Spleen (tissue), 11 donors: ENCODE results near the gene SCAMP4. TPM values are rescaled to one million over a fixed set of nuclear protein-coding genes. Genes with fewer than 3 reads are reported as not detected.

Experiments
- DNase-seq: peaks from one replicate; pipeline ENCODE4 v3.0.0-alpha.2; 2020
- H3K27ac ChIP-seq, 8 donors: fragments of 200-600 bp; sonication (generic) in 7 of 8; 1 replicate in 4 of 8; 2 replicates in 4 of 8; pipeline versions ENCODE4 v1.5.0 to v1.8.0; 2016 to 2021; ENCODE audit warnings: inconsistent platforms in 4 of 8, mild to moderate bottlenecking in 4 of 8, moderate library complexity in 1 of 8
- H3K27me3 ChIP-seq, 7 donors: fragments of 200-600 bp; sonication (generic) in 6 of 7; replicated peaks in 1 of 7; 1 replicate in 4 of 7; 2 replicates in 3 of 7; pipeline versions ENCODE4 v1.5.0 to v1.8.0; 2016 to 2021; ENCODE audit warnings: inconsistent platforms in 3 of 7, mild to moderate bottlenecking in 1 of 7
- H3K36me3 ChIP-seq, 6 donors: fragments of 200-600 bp; sonication (generic) in 5 of 6; 1 replicate in 4 of 6; 2 replicates in 2 of 6; pipeline versions ENCODE4 v1.5.0 to v1.8.0; 2016 to 2021; ENCODE audit warnings: inconsistent platforms in 2 of 6
- H3K4me1 ChIP-seq, 6 donors: fragments of 200-600 bp; sonication (generic) in 5 of 6; 1 replicate in 3 of 6; 2 replicates in 3 of 6; pipeline versions ENCODE4 v1.5.0 to v1.8.0; 2016 to 2021; ENCODE audit warnings: inconsistent platforms in 3 of 6
- H3K4me3 ChIP-seq, 8 donors: fragments of 200-600 bp; sonication (generic) in 7 of 8; 1 replicate in 4 of 8; 2 replicates in 4 of 8; pipeline versions ENCODE4 v1.5.0 to v1.8.0; 2016 to 2021; ENCODE audit warnings: inconsistent platforms in 4 of 8, mild to moderate bottlenecking in 4 of 8, moderate library complexity in 2 of 8
- H3K9me3 ChIP-seq, 8 donors: fragments of 200-600 bp; sonication (generic) in 7 of 8; 1 replicate in 4 of 8; 2 replicates in 4 of 8; pipeline versions ENCODE4 v1.5.0 to v1.8.0; 2016 to 2021; ENCODE audit warnings: inconsistent platforms in 4 of 8
- CTCF ChIP-seq, 11 experiments: fragments of 200-600 bp in 7 of 11; fragments of 450-650 bp in 4 of 11; sonication (generic) in 4 of 11; IDR thresholded peaks in 8 of 11; conservative IDR thresholded peaks in 3 of 11; 1 replicate in 7 of 11; 2 replicates in 4 of 11; pipeline versions ENCODE4 v1.4.0 to v1.8.0; 2016 to 2021; ENCODE audit warnings: antibody characterized with exemption in 11 of 11, inconsistent platforms in 4 of 11, mild to moderate bottlenecking in 1 of 11
- POLR2A ChIP-seq, 3 donors: fragments of 450-650 bp; IDR thresholded peaks; one replicate each; pipeline ENCODE4 v1.5.1; 2017; ENCODE audit warnings: antibody characterized with exemption in 3 of 3, mild to moderate bottlenecking in 1 of 3
- POLR2AphosphoS5 ChIP-seq, 3 donors: sonication (generic); formaldehyde crosslinking; IDR thresholded peaks; one replicate each; pipeline ENCODE4 v1.5.1; 2017; ENCODE audit warnings: antibody characterized with exemption in 3 of 3
- WGBS, 5 donors: extraction: QIAGEN DNeasy Blood & Tissue Kit in 3 of 5; methylation state at CpG; one replicate each; pipeline versions ENCODE4 v1.1.5 to v1.1.7; 2013 to 2018; 5-methylcytosine and 5-hydroxymethylcytosine counted together
- intact Hi-C: fragments of 100-400 bp; cut with DNase I; formaldehyde crosslinking; loops from one replicate; pipeline ENCODE4 v1.15.0; 2023; ENCODE audit warnings: low total_unique reads
- polyA plus RNA-seq, 3 donors: library from polyadenylated mRNA; stranded (reverse); fragments of 200-250 nt; gene quantifications; one replicate each; pipeline ENCODE4 v1.2.1, GENCODE V29; 2013
- total RNA-seq, 7 donors: library from RNA; depleted of rRNA in 3 of 7; stranded (reverse); fragments of >200 nt in 3 of 7; fragmentation: NEBNext Ultra II Directional in 4 of 7; extraction: Animal tissue kit (Norgen Biotek cat#: 25700) in 4 of 7; gene quantifications; one replicate each; pipeline versions ENCODE4 v1.1.0 to v1.2.1, GENCODE V29; 2016 to 2021
- donor health status: healthy with polysubstance abuse.
- donor health status: DM: no; HTN: no; CAD: no; lungs with moderate emphysema.
- donor health status: DM: no; HTN: no; CAD: no.
- donor health status: Bipolar disorder and iron deficiency.
- donor health status: healthy.
- donor health status: DM: no; HTN: no; CAD: no.
- donor health status: DM: yes; HTN: yes; CAD: no.

Gene SCAMP4
- total and polyA plus RNA-seq, 10 donors = 13.0 to 92.2 (median 51.8) TPM

- Histone ChIP-seq H3K9me3 (no peaks in the 10 kb centered on the region), H3K4me1 (peaks cover 18 to 70% (median 36%) of the 10 kb centered on the region in 6 donors), H3K4me3 (no peak overlapping the region), H3K27me3 (no peaks in the 10 kb centered on the region), H3K27ac (peak overlapping the region in 2 of 8 donors; percentile 12 to 20), H3K36me3 (peaks cover 0 to 37% (median 13%) of the 10 kb centered on the region in 6 donors)
- WGBS, 5 donors = 84 to 88% (median 86%) methylated on average over 9 of the region's 9 CpGs
- intact Hi-C loops = no loop called here
- TF ChIP-seq POLR2A (IDR thresholded peaks at IDR 0.05) (no peak), CTCF (IDR thresholded peaks at IDR 0.05 in 8 of 11, conservative IDR thresholded peaks at IDR 0.05 in 3 of 11) (no peak), POLR2AphosphoS5 (IDR thresholded peaks at IDR 0.05) (no peak)
- no peak for DNase-seq
These were observed 37.9 kb upstream of the SCAMP4 start for GRCh38 chr19:1867349-1867724.

GRCh38 chr19:1868971-1869370, 36.2 kb upstream of the SCAMP4 start:
- TF ChIP-seq POLR2A (IDR thresholded peaks at IDR 0.05) = no peak
- no peak for TF ChIP-seq POLR2AphosphoS5 (IDR thresholded peaks at IDR 0.05)
- TF ChIP-seq CTCF (IDR thresholded peaks at IDR 0.05 in 8 of 11, conservative IDR thresholded peaks at IDR 0.05 in 3 of 11) = no peak
- peaks cover 33 to 85% (median 50%) of the 10 kb centered on the region in 6 donors for H3K4me1 ChIP-seq
- peak overlapping the region in 1 of 8 donors; percentile 26 for H3K27ac ChIP-seq
- 83 to 91% (median 89%) methylated on average over 7 of the region's 7 CpGs for WGBS, 5 donors
- H3K36me3 ChIP-seq = peaks cover 0 to 53% (median 21%) of the 10 kb centered on the region in 6 donors
- no peak for DNase-seq
- no peaks in the 10 kb centered on the region for H3K27me3 ChIP-seq
- H3K9me3 ChIP-seq = no peaks in the 10 kb centered on the region
- intact Hi-C loops = no loop called here
- H3K4me3 ChIP-seq = no peak overlapping the region

GRCh38 chr19:1871140-1871597, 34.0 kb upstream of the SCAMP4 start:
- no peak overlapping the region for H3K4me3 ChIP-seq
- peak; percentile 83 for DNase-seq
- H3K4me1 ChIP-seq = peaks cover 40 to 86% (median 56%) of the 10 kb centered on the region in 6 donors
- peak overlapping the region in 5 of 8 donors; percentile 45 to 96 (median 94) for H3K27ac ChIP-seq
- H3K36me3 ChIP-seq = peaks cover 0 to 53% (median 21%) of the 10 kb centered on the region in 6 donors
- 70 to 91% (median 79%) methylated on average over 4 to 15 of the region's 15 CpGs for WGBS, 5 donors
- no peaks in the 10 kb centered on the region for H3K27me3 ChIP-seq
- intact Hi-C loops = no loop called here
- TF ChIP-seq POLR2AphosphoS5 (IDR thresholded peaks at IDR 0.05) (peak in 2 of 3 donors; percentile 54 to 66), POLR2A (IDR thresholded peaks at IDR 0.05) (no peak)
- H3K9me3 ChIP-seq = no peaks in the 10 kb centered on the region

GRCh38 chr19:1871630-1872029, 33.6 kb upstream of the SCAMP4 start:
- intact Hi-C loops = no loop called here
- H3K27ac ChIP-seq = peak overlapping the region in 5 of 8 donors; percentile 45 to 96 (median 94)
- peak; percentile 74 for DNase-seq
- peaks cover 0 to 54% (median 21%) of the 10 kb centered on the region in 6 donors for H3K36me3 ChIP-seq
- 86 to 95% (median 90%) methylated on average over 4 to 13 of the region's 13 CpGs for WGBS, 5 donors
- H3K27me3 ChIP-seq = no peaks in the 10 kb centered on the region
- peaks cover 45 to 90% (median 60%) of the 10 kb centered on the region in 6 donors for H3K4me1 ChIP-seq
- no peak overlapping the region for H3K4me3 ChIP-seq
- H3K9me3 ChIP-seq = no peaks in the 10 kb centered on the region
- TF ChIP-seq CTCF (IDR thresholded peaks at IDR 0.05 in 8 of 11, conservative IDR thresholded peaks at IDR 0.05 in 3 of 11) = no peak
- no peak for TF ChIP-seq POLR2A (IDR thresholded peaks at IDR 0.05)
- TF ChIP-seq POLR2AphosphoS5 (IDR thresholded peaks at IDR 0.05) = no peak
